Skeletal muscle satellite cell (primary cell): ENCODE data around the gene BCL2.

Experiments
- H3K27me3 ChIP-seq: 2 replicates; pipeline ENCODE4 v1.7.0; 2013; ENCODE audit warnings: low read length; ENCODE audit not compliant: control insufficient read depth, insufficient read depth
- H3K36me3 ChIP-seq: 2 replicates; pipeline ENCODE4 v1.7.0; 2013; ENCODE audit warnings: mild to moderate bottlenecking, control low read depth, low read length; ENCODE audit not compliant: insufficient read depth
- H3K4me1 ChIP-seq: 2 replicates; pipeline ENCODE4 v1.7.0; 2013; ENCODE audit warnings: low read length; ENCODE audit not compliant: control insufficient read depth, insufficient read depth
- H3K4me2 ChIP-seq: 2 replicates; pipeline ENCODE4 v1.7.0; 2013; ENCODE audit warnings: mild to moderate bottlenecking, low read length
- H3K4me3 ChIP-seq: 2 replicates; pipeline ENCODE4 v1.7.0; 2013; ENCODE audit warnings: low read length
- H3K9ac ChIP-seq: 2 replicates; pipeline ENCODE4 v1.7.0; 2013; ENCODE audit warnings: mild to moderate bottlenecking, low read depth, low read length, moderate library complexity
- H3K9me3 ChIP-seq: replicated peaks from 2 replicates; pipeline ENCODE4 v1.7.0; 2013; ENCODE audit warnings: mild to moderate bottlenecking, control low read depth, low read length

BCL2 gene

GRCh38 chr18:63107171-63107845 lies 212.3 kb downstream of the BCL2 start:
- Histone ChIP-seq H3K27me3 (peaks cover 27% of the 10 kb centered on the region), H3K4me2 (no peak overlapping the region), H3K9me3 (no peaks in the 10 kb centered on the region), H3K36me3 (no peaks in the 10 kb centered on the region), H3K4me1 (no peaks in the 10 kb centered on the region), H3K9ac (no peak overlapping the region), H3K4me3 (no peak overlapping the region)

DNA sequence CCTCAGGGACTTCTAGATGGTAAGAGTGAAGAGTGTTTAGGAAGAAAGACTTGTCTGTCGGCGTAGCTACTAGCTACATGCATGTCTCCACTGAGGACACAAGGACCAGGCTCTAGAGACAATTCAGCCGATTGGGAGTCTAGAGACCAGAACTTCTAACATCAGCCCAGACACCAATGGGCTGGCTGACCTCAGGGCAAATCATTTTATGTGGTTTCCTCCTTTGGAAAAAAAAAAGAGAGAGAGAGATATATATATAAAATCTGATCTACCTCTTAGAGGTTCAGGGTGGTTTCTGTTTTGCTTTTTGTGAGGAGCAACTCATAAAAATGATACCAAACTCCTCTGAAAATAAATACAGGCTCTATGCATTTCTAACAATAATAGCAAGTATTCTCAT lies 212.8 kb downstream of the BCL2 start:
- H3K9ac ChIP-seq = no peak overlapping the region

GRCh38 chr18:63105636-63106316 lies 213.8 kb downstream of the BCL2 start:
- H3K4me2 ChIP-seq = no peak overlapping the region
- H3K9me3 ChIP-seq = no peaks in the 10 kb centered on the region
- no peak overlapping the region for H3K4me3 ChIP-seq
- H3K27me3 ChIP-seq = peaks cover 41% of the 10 kb centered on the region
- H3K4me1 ChIP-seq = no peaks in the 10 kb centered on the region
- no peak overlapping the region for H3K9ac ChIP-seq
- H3K36me3 ChIP-seq = no peaks in the 10 kb centered on the region

More for the DNA sequence above, 212.8 kb downstream of the BCL2 start:
- H3K36me3 ChIP-seq = no peaks in the 10 kb centered on the region
- H3K9me3 ChIP-seq = no peaks in the 10 kb centered on the region
- no peak overlapping the region for H3K4me2 ChIP-seq
- H3K4me1 ChIP-seq = no peaks in the 10 kb centered on the region
- peaks cover 31% of the 10 kb centered on the region for H3K27me3 ChIP-seq
- no peak overlapping the region for H3K4me3 ChIP-seq

DNA sequence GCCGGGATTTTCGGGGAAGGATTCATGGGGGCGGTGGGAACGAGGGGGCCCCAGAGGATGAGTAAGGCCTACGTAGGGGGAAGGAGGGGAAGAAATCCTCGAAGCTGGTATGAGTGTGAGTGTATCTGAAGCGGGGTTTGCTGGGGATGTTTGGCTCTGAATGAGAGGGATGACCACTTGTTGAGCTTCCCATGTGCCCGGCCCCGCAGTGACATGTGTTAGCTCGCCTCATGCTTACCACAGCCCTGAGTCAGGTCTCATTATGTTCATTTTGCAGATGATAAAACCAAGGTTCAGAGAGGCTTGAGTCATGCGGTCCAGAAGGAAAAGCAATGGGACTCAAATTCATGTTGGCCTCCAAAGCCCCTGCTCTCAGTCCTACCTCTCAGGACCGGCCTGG lies 214.7 kb downstream of the BCL2 start:
- Histone ChIP-seq H3K36me3 (no peaks in the 10 kb centered on the region), H3K9me3 (no peaks in the 10 kb centered on the region), H3K27me3 (peaks cover 45% of the 10 kb centered on the region), H3K9ac (no peak overlapping the region), H3K4me3 (no peak overlapping the region), H3K4me1 (no peaks in the 10 kb centered on the region), H3K4me2 (no peak overlapping the region)

- Histone ChIP-seq H3K4me1 (no peaks in the 10 kb centered on the region), H3K9ac (no peak overlapping the region), H3K4me2 (no peak overlapping the region), H3K36me3 (no peaks in the 10 kb centered on the region), H3K9me3 (no peaks in the 10 kb centered on the region), H3K27me3 (peaks cover 41% of the 10 kb centered on the region), H3K4me3 (no peak overlapping the region)
These were observed 216.4 kb downstream of the BCL2 start for GRCh38 chr18:63102941-63103744.

GRCh38 chr18:63100630-63101055 lies 218.9 kb downstream of the BCL2 start:
- Histone ChIP-seq H3K4me1 (no peaks in the 10 kb centered on the region), H3K4me2 (no peak overlapping the region), H3K4me3 (no peak overlapping the region), H3K9ac (no peak overlapping the region), H3K9me3 (no peaks in the 10 kb centered on the region), H3K27me3 (peaks cover 52% of the 10 kb centered on the region), H3K36me3 (no peaks in the 10 kb centered on the region)

DNA sequence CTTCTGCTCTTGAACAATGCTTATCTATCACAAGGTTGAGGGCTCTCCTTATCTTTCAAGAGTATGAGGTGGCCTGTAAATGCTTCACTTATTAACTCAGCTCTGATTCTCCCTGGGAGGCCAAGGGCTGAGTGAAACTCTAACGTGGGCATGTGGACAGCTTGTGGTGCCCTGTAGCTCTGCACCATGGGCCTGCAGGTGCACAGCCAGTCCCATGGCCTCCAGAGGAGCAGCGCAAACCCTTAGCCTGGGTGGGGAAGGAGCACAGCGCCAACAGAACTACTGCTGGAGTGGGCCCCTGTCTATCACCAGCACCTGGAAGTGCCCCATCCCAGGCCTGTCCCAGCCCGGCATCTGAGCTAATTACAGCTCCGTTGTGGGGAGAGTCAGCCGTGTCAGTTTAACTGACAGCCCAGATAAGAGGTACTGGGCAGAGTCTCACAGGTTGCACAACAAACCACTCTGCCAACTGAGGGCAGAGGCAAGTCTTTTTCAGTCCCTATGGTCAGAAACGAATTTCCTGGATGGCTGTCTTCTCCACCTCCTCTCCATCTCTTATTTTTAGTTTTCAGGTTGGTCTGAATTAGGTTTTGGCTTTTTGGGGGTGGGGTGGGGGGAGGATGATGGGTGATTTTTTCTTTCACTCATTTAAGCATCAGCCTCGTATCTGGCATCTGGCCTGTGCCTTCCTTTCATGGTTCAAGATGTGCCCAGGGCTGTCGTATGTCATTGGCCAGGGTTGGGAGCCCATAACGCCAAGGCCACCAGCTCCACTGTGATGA lies 219.5 kb downstream of the BCL2 start:
- Histone ChIP-seq H3K27me3 (peaks cover 53% of the 10 kb centered on the region), H3K9me3 (no peaks in the 10 kb centered on the region), H3K4me2 (no peak overlapping the region), H3K36me3 (no peaks in the 10 kb centered on the region), H3K4me1 (no peaks in the 10 kb centered on the region), H3K9ac (no peak overlapping the region), H3K4me3 (no peak overlapping the region)

GRCh38 chr18:63099091-63099840 lies 220.3 kb downstream of the BCL2 start:
- H3K4me3 ChIP-seq = no peak overlapping the region

GRCh38 chr18:63098018-63098981 lies 221.3 kb downstream of the BCL2 start:
- H3K36me3 ChIP-seq = no peaks in the 10 kb centered on the region
- H3K4me3 ChIP-seq = no peak overlapping the region
- no peak overlapping the region for H3K4me2 ChIP-seq
- no peaks in the 10 kb centered on the region for H3K4me1 ChIP-seq
- no peaks in the 10 kb centered on the region for H3K9me3 ChIP-seq
- no peak overlapping the region for H3K9ac ChIP-seq
- H3K27me3 ChIP-seq = peaks cover 64% of the 10 kb centered on the region

More at GRCh38 chr18:63099091-63099840, 220.3 kb downstream of the BCL2 start:
- H3K4me2 ChIP-seq = no peak overlapping the region
- H3K4me1 ChIP-seq = no peaks in the 10 kb centered on the region
- H3K36me3 ChIP-seq = no peaks in the 10 kb centered on the region
- no peak overlapping the region for H3K9ac ChIP-seq
- H3K27me3 ChIP-seq = peaks cover 56% of the 10 kb centered on the region
- no peaks in the 10 kb centered on the region for H3K9me3 ChIP-seq

GRCh38 chr18:63097178-63097577 lies 222.4 kb downstream of the BCL2 start:
- no peaks in the 10 kb centered on the region for H3K4me1 ChIP-seq
- H3K36me3 ChIP-seq = no peaks in the 10 kb centered on the region
- no peak overlapping the region for H3K9ac ChIP-seq
- no peak overlapping the region for H3K4me3 ChIP-seq
- no peaks in the 10 kb centered on the region for H3K9me3 ChIP-seq
- no peak overlapping the region for H3K4me2 ChIP-seq
- peaks cover 64% of the 10 kb centered on the region for H3K27me3 ChIP-seq
